Limb (tissue), 2 donors: Measurements from ENCODE around the gene ENKUR.
"Not testable (repeated sequence)": the region's sequence is repeated elsewhere in the genome, so short reads cannot be mapped to it uniquely, and the experiment has no call there.

ENCODE experiments used
- DNase-seq, 2 donors: peaks; one replicate each; pipeline ENCODE4 v3.0.0-alpha.2; 2016; ENCODE audit errors: extremely low spot score in 2 of 2

The ENKUR gene

DNA sequence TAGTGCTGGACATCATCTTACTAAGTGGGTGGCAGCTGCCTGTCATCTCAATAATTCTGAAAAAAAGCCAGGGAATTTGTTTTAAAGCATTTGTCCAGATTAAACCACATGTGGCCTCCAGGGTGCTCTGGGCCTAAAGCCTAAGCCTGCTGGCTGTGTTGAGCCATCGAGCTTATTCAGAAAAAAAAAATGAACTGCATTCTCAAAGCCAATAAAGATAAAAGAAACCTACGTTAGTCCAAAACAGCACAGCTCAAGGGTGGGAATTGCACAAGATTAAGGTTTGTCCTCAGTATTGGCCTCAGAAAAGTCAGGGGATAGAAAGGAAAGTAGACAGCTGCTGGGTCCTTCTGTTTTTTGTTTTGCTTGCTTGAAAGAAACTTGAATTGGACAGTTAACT is 41.0 kb downstream of the ENKUR start:
- DNase-seq: peak in 1 of 2 donors; percentile 62

DNA sequence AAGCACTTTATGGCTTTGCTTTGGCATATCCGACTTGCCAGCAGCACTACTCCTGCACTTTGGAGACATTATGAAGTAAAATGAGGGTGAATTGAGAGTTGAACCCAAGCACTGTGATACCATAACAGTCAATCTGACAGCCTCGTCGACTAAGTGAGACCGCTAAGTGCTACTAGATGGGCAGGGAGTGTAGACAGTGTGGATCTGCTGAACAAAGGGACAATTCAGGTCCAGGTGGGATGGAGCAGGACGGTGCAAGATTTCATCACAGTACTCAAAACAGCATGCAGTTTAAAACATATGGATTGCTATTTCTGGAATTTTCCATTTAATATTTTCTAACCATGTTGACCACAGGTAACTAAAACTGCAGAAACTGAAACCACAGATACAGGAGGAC is 42.8 kb downstream of the ENKUR start:
- DNase-seq: no peak

DNA sequence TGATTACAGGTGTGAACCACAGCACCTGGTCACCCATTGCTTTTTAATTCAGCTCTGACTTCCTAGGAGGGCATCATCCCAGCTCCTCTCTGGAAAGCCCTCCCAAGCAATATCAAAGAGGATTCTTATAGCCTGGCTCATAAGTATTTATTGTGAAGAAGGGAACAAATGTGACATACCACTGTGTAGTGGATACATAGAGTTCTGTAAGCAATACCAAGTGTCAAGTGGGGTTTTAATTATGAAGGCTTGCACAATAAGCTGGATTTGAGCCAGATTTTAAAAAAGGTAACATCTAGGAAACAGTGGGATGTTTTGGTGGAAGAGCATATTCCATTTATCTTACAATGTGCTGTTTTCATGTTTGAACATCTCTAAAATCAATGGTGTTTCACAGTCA is 44.6 kb downstream of the ENKUR start:
- DNase-seq: no peak

DNA sequence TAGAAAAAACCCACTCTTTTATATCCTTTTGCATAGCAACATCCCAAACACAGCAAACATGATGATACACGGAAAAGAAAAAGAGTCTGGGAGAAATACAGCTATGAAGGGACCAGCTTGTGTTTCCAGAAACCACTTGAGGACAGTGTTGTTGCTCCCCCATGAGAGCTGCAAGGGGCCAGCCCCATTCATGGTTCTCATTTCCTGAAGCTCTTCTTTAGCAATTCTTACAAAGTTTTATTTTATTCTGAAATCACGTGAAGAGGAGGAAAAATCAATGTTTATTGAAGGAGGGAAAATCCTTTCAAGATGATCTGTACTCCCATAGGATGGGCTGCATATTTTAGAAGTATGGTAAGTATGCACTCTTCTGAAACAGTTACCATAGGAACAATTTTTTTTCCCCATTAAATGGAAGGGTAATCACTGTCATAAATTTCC is 46.1 kb downstream of the ENKUR start:
- DNase-seq: peak in 1 of 2 donors; percentile 55

DNA sequence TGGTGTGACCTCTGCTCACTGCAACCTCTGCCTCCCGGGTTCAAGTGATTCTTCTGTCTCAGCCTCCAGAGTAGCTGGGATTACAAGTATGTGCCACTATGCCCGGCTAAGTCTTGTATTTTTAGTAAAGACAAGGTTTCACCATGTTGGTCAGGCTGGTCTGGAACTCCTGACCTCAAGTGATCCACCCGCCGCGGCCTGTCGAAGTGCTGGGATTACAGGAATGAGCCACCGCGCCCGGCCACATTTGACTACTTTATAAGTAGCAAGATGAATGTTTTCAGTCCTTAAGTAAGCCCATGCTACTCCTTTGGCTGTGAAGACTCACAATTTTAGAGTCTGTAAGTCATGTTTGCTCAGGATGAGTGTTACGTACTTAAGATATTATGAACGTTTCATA is 47.0 kb downstream of the ENKUR start:
- not testable (repeated sequence) for DNase-seq

DNA sequence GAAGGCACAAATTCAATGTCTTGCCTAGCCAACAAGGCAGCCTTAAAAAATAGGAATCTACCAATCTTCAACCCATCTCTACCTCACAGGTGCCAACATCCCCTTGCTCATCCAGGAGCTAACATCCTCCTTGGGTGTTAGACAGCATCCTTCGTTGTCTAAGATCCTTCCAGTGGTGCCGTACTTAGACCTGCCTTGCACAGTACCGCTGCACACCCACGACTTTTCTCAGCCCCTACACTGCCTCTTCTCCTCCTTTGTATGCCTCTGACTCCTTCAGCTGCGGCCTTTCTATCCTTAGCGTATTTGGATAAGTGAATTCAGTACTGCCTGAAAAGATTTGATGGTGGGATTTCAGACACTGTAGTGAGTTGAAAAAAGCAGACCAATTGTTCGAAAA is 47.6 kb downstream of the ENKUR start:
- no peak for DNase-seq

DNA sequence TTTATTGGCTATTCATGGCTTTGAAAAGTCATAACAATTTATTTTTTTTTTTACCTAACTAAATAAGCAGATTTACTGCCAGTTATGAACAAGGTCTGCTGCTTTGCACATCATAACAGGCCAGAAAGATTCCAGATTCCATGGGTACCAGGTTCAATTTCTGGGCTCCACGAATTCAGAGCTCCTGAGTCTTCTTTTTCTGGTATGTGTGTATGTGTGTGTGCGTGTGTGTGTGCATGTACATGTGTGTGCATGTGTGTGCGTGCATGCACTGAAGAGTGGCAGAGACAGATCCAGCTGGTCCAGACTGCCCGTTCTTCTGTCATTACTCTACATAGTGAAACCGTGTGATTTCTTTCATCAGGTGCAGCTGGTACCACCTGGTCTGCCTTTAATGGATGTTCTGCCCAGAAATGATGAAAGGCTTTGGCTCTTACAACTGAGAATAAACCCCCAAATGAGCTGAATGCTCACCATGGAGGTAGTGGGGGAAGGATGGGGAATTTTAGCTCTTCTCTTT is 48.9 kb downstream of the ENKUR start:
- DNase-seq: no peak

DNA sequence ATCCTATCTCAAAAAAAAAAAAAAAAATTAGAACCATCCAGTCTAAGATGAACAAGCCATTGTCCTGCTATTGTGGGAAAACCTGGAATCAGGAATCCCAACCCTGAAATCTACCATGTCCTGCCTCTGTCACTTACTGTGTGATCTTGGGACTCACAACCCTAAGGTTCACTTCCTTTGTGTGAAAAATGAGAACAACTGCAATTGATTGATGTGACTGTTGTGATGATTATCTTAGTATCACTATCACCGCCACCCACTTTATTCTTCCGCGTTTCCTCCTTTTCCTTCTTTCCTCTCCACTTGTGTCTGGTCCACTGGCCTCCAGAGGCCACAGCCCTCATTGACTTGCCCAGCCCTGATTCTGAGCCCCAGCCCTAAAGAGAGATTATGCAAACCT is 50.9 kb downstream of the ENKUR start:
- no peak for DNase-seq

DNA sequence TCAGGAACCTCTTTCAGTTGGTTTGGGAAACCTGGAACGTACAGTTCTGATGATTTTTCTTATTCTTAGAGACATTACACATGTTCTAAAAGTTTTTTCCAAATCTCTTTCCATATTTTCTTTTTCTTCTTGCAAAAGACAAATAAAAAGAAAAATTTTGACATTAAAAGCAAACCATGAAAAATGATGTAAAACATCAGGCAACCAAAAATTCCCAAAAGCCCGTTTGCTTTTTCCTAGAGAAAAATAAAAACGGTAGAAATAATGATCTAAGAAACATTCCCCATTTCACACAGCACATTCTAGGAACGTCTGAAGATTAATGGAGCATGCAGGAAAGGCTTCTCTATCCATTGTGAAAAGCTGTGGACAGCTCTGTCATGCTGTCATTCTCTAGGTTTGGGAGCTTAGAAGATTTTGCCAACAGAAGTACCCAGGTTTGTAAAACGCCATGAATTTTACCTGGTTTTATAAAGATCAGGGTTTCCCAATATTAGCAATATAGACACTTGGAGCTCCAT is 52.4 kb downstream of the ENKUR start:
- DNase-seq: no peak

DNA sequence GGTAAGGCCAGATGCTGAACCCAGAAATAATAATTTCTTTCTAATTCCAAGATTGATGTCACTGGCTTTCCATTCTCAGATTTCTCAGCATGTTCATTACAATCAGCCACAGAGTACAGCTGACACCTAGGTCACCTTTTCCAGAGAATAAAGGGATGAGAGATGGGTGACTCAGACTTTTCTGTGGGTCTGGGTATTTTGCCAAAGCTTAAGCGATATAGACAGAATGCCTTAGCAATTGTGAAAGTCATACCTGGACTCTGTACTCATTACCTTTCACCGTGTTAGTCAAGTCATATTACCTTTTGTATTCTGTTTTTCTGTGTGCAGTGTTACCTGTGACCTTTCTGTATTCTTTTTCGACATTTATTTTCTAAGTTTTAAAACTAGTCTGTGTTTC is 53.0 kb downstream of the ENKUR start:
- no peak for DNase-seq

DNA sequence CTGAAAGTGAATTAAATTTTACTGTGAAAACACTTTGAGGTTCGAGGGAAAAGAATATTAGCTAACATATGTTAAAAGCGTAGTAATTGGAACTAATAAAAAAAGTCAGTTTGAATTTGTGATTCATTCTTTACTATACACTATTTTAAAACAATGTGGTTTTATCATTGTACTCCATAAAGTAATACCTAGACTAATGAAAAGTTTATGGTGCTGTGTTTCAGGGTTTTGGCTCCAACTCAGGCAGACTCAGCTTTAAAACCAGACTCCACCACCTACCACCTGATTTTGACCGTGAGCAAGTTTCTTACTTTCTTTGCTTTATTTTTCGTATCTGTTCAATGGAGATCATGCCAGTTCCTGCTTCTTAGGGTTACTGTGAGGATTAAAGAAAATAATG is 54.4 kb downstream of the ENKUR start:
- no peak for DNase-seq

DNA sequence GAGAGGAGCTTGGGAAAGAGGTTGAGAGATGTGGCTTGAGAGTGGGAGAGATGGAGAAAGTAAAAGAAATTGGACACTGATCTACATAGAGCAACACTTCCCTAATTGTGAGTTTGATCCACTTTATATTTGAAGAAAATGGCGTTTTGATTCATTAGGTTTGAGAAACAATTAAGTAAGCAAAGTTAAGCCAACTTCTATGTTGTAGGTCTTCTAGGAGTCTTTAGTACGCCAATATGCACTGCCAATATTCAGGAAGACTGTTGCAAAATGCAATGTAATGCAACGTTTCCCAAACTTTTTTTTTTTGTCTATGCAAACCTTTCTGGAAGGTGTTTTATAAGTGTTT is 56.6 kb downstream of the ENKUR start:
- no peak for DNase-seq

DNA sequence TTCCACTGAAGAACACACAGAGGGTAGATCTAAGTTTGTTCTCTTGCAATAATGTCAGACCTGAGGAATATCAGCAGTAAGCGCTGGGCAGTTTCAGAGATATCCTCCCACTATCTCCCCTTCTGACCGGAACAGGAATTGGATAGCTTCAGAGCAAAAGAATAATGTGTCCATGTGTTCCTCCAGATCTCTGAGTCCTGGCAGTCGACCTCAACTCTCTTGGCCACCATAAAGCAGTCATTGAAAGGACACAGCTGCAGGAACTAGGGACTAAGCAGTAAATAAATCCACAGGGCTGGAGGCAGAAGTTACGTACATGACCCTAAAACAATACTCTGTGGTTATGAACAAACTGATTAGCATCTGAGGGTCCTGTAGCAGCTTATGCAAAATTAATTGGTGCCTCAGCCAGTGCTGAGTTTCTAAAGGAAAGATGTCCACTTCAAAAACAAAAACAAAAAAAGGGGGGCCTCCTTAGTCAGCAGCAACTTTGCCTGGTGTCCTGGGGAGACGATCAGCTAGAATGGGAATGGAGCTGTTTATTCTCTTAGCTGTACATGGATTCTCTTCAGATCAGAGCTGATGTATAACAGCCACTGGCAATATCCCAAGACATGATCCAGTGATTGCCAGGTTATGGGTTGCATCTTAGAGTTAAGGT is 57.1 kb downstream of the ENKUR start:
- peak in 1 of 2 donors; percentile 56 for DNase-seq

DNA sequence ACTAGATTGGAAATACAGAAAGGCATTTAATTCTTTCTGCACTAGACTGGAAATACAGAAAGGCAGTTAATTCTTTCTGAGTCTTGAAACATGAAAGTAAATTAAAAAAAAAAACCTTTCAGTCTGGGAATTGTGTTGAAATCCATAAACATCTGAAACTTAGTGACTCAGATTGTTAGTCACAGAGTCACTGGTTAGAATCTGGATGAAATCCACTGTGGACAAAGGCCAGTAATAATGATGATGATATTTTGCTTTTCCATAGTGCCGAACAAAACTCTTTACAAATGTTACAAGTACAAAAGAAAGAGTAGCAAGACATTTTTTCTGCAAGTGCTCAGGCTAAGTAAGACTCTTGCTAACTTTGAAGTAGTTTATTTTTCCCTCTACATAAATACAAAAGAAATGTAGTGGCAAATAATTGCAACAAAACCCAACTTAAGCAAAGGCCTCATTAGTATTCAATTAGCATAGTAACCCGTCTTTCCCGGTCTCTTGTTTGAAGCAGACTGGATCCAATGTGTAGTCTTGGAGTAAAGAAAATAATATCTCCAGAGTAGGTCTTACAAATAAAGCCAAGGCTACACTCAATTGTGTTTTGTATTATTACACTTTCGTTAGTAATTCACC is 57.8 kb downstream of the ENKUR start:
- DNase-seq: peak in 1 of 2 donors; percentile 38

DNA sequence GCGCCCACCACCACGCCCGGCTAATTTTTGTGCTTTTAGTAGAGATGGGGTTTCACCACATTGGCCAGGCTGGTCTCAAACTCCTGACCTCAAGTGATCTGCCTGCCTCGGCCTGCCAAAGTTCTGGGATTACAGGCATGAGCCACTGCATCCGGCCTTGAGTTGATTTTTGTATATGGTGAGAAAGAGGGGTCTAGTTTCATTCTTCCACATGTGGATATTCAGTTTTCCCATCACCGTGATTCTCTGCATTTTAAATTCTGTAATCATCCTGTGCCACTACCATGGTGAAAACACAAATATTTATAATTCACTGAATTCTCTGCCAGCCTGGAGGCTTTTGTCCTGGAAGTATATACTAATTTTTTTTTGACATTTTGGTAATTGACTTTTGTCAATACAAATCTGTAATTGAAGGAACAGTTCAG is 58.3 kb downstream of the ENKUR start:
- not testable (repeated sequence) for DNase-seq

DNA sequence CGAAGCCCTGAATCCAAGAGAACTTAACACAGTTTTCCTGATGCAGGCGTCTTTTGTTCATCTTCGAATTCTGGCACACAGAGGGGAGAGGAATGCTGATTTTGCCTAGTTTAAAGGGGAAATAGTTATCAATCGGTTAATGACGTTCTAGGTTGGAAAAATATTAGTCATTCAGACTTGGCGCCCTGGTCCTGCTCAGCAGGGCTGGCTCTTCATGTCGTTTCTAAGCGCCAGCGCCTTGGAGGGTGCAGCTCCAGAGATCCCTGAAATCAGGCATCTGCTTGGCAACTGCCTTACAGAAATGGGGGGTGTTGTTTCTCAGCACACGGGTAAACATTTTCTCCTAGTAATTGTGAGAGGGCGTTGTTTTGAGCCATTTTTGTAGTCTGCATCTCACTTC is 62.3 kb downstream of the ENKUR start:
- no peak for DNase-seq

DNA sequence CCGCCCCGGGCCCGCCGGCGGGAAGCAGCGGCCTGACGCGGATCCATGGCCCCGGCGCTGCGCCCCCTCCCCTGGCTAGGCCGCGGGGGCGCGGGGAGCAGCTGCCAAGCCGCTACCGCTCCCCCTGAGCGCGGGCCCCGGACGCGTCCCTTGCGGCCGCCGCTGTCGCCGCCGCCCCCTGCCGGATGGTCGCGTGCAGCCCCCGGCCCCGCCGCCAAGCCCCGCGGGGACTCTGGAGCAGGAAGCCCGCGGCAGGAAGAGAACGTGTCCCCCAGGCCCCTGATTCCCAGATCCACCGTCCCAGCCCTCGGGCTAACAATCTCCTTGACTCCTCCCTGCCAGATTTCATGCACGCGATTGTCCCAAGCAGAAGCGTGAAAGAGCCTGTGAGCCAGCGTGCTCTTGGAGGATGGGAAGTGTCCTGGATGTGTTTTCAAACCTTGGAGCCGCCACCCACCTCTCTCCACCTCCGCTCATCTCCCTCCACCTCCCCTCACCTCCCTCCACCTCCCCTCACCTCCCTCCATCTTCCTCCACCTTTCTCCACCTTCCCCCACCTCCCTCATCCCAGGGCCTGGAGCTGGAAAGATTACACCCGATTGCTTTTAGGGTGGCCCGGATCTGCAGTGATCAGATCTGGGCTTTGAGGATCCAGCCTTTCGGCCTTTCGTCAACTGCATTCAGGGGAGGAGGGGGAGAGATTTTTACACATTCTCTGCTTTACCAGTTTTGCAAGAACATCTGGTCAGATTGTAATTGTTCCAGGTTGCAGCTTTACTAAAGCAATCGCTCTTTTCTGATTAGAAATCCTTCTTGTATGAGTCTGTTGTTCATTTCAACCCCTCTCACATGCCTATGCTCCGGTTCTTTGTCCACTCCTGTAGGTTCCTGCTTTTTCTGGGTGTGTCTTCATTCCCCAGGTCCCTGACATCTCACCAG is 63.0 kb downstream of the ENKUR start:
- peak; percentile 62 to 85 for DNase-seq

DNA sequence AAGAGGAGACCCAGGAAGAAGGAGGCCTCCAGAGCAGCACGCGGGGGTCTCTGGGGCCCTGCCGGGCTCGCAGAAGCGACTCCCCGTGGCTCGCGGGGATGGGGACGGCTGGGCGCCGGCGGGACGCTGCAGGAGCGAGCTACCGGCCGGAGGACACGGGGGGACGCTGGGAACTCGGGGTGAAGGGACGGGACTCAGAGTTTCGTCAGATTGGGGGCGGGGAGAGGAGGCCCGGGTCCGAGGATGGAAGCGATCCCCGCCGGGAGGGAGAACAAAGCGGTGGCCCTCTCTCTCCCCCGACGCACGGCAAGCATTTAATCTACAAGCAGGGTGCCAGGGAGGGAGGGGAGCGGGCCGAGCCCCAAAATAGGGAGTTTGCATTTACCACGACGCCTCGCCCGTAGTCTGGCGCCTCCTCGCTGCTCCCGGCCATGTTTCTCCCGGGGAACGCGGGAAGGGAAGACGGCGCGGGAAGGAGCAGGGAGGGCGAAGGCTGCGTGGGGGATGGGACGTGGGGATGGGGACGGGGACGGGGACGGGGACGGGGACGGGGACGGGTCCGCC is 63.7 kb downstream of the ENKUR start, which contains the start of gene PRTFDC1:
Gene PRTFDC1 (minus strand): TSS at position 464 of the 564 bp plus-strand sequence. CDS start 31 bp downstream, at position 433.
- peak in 1 of 2 donors; percentile 49 for DNase-seq

DNA sequence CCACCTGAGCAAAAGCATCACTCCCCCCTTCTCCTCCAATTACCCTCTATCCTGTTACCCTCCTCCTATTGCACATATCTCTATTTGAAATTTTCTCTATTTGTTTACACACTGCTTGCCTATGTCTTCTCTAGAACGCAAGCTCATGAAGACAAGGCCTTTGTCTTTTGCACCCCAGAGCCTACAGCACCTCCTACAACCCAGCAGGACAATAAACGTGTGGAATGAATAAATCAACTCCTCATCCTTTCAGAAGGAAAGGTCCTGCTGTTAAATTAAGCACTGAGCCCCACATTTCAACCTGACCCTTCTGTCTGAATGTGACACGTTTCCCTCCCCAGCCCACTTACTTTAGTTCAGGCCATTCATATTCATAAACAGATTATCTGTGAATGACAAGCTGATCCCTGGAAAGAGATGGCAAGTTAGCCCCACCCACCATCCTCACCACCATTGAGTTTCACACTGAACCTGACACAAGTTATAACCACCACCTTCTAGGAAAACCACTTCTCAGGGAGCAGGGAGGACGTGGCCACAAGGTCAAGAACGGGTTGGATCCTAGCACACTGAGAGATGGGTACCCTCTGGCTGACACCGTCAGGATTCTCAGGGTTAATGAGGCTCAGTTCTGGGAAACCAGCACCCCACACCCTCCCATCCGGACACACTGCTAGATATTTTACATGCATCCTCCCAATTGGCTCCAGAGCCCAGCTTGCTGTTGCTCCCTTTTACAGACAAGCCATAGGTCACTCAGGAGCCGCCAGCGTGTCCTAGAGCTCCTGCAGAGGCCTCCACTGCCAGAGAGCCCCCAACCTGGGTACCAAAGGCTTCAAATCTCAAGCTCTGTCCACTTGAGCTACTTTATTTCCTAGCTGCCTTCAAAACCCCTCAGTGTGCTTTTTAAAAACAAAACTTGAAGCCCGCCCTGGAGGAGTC is 64.5 kb downstream of the ENKUR start:
- no peak for DNase-seq

DNA sequence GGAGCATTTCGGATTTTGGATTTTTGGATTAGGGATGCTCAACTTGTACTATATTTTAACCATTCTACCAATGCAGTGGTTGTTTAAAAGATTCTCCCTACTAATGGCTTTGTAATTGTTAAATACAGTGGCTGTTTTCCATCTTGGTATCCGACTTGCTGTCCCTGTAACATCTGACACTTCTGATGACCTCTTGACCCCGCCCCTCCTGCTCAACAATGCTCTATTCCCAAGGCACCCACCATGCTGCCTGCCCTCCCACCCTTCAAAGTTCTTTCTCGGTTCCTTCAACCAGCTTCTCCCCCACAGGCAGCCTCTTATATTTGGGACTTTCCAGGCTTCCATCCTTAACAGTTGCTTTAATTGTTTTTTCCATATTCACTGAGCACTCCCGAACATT is 65.5 kb downstream of the ENKUR start:
- no peak for DNase-seq
